Measurements from ENCODE around the gene DAG1. TPM values are rescaled to one million over a fixed set of nuclear protein-coding genes. Genes with fewer than 3 reads are reported as not detected.

DAG1 gene
- polyA plus RNA-seq, 3 donors, result 3.9 to 5.8 (median 4.2) TPM

- Histone ChIP-seq H3K27ac (ENCODE audit: low read depth in 1 of 2, low read length in 2 of 2) (no peak overlapping the region), H3K79me2 (ENCODE audit: insufficient read depth, low read length) (peaks cover 4% of the 10 kb centered on the region), H4K20me1 (ENCODE audit: insufficient read depth, low read length) (no peaks in the 10 kb centered on the region), H3K27me3 (ENCODE audit: control insufficient read depth in 2 of 2, insufficient read depth in 2 of 2, low read length in 2 of 2) (no peaks in the 10 kb centered on the region), H3K4me3 (replicated peaks in 1 of 3; ENCODE audit: low read depth in 2 of 3, low read length in 3 of 3) (no peak overlapping the region), H3K9me3 (replicated peaks in 1 of 2; ENCODE audit: control insufficient read depth in 1 of 2, insufficient read depth in 1 of 2, low read length in 2 of 2) (no peaks in the 10 kb centered on the region), H3K4me1 (ENCODE audit: control insufficient read depth in 1 of 2, insufficient read depth in 2 of 2, low read length in 2 of 2) (peaks cover 25 to 26% of the 10 kb centered on the region in 2 donors), H3K4me2 (replicated peaks; ENCODE audit: extremely low read depth, low read length, poor library complexity, severe bottlenecking) (no peak overlapping the region), H3K9ac (ENCODE audit: insufficient read depth, low read length, poor library complexity, severe bottlenecking) (no peak overlapping the region), H2AFZ (ENCODE audit: insufficient read depth, low read depth, low read length, poor library complexity, severe bottlenecking) (no peak overlapping the region), H3K36me3 (replicated peaks in 1 of 2; ENCODE audit: control insufficient read depth in 1 of 2, insufficient read depth in 2 of 2, low read length in 2 of 2) (peaks cover 0 to 6% of the 10 kb centered on the region in 2 donors)
- H3K27me3 Mint-ChIP-seq (ENCODE audit: low read depth in 3 of 3), result peaks cover 0 to 1% (median 0%) of the 10 kb centered on the region in 3 donors
- no peak for TF ChIP-seq CTCF (IDR thresholded peaks at IDR 0.05)
- peak overlapping the region in 1 of 7 donors; percentile 12 for H3K27ac Mint-ChIP-seq
- peaks cover 19 to 26% of the 10 kb centered on the region in 2 donors for H3K36me3 Mint-ChIP-seq
- H3K4me3 Mint-ChIP-seq, result no peak overlapping the region
- DNase-seq, result no peak
- 100% methylated on average over 1 of the region's 4 CpGs for WGBS (ENCODE audit: insufficient coverage)
- intact Hi-C loops (cut with micrococcal nuclease), result no loop called here
- peaks cover 28% of the 10 kb centered on the region for H3K4me1 Mint-ChIP-seq
- peaks cover 0 to 1% (median 0%) of the 10 kb centered on the region in 7 donors for H3K9me3 Mint-ChIP-seq
Observed at GRCh38 chr3:49497606-49498005, 27.5 kb downstream of the DAG1 start.

GRCh38 chr3:49498239-49498638, 28.2 kb downstream of the DAG1 start:
- no peak for DNase-seq
- H3K27ac Mint-ChIP-seq, result no peak overlapping the region
- H3K9me3 Mint-ChIP-seq, result peaks cover 0 to 1% (median 0%) of the 10 kb centered on the region in 7 donors
- Histone ChIP-seq H3K9ac (ENCODE audit: insufficient read depth, low read length, poor library complexity, severe bottlenecking) (no peak overlapping the region), H3K27ac (ENCODE audit: low read depth in 1 of 2, low read length in 2 of 2) (no peak overlapping the region), H2AFZ (ENCODE audit: insufficient read depth, low read depth, low read length, poor library complexity, severe bottlenecking) (no peak overlapping the region), H3K36me3 (replicated peaks in 1 of 2; ENCODE audit: control insufficient read depth in 1 of 2, insufficient read depth in 2 of 2, low read length in 2 of 2) (peaks cover 0 to 4% of the 10 kb centered on the region in 2 donors), H3K27me3 (ENCODE audit: control insufficient read depth in 2 of 2, insufficient read depth in 2 of 2, low read length in 2 of 2) (no peaks in the 10 kb centered on the region), H3K9me3 (replicated peaks in 1 of 2; ENCODE audit: control insufficient read depth in 1 of 2, insufficient read depth in 1 of 2, low read length in 2 of 2) (no peaks in the 10 kb centered on the region), H3K79me2 (ENCODE audit: insufficient read depth, low read length) (peaks cover 4% of the 10 kb centered on the region), H4K20me1 (ENCODE audit: insufficient read depth, low read length) (no peaks in the 10 kb centered on the region), H3K4me2 (replicated peaks; ENCODE audit: extremely low read depth, low read length, poor library complexity, severe bottlenecking) (no peak overlapping the region), H3K4me3 (replicated peaks in 1 of 3; ENCODE audit: low read depth in 2 of 3, low read length in 3 of 3) (no peak overlapping the region), H3K4me1 (ENCODE audit: control insufficient read depth in 1 of 2, insufficient read depth in 2 of 2, low read length in 2 of 2) (peaks cover 25 to 26% of the 10 kb centered on the region in 2 donors)
- intact Hi-C loops (cut with micrococcal nuclease), result no loop called here
- H3K4me1 Mint-ChIP-seq, result peaks cover 28% of the 10 kb centered on the region
- H3K36me3 Mint-ChIP-seq, result peaks cover 18 to 21% of the 10 kb centered on the region in 2 donors
- H3K4me3 Mint-ChIP-seq, result no peak overlapping the region
- H3K27me3 Mint-ChIP-seq (ENCODE audit: low read depth in 3 of 3), result peaks cover 0 to 1% (median 0%) of the 10 kb centered on the region in 3 donors
- no peak for TF ChIP-seq CTCF (IDR thresholded peaks at IDR 0.05)
- WGBS (ENCODE audit: insufficient coverage), result no CpG with 5 or more reads among the region's 1 CpG

Measured in CD14-positive monocyte (primary cell).